K562 (cell line): ENCODE data around the gene TMEM120A. TPM values are rescaled to one million over a fixed set of nuclear protein-coding genes. Genes with fewer than 3 reads are reported as not detected.

Experiments used
- DDX20 ChIP-seq: fragments of 450-650 bp; IDR thresholded peaks from 2 replicates; pipeline ENCODE4 v1.6.1; 2016; ENCODE audit warnings: missing genetic modification characterization, low read depth, mild to moderate bottlenecking, missing compliant biosample characterization, moderate library complexity
- LARP7 ChIP-seq: fragments of 450-650 bp; IDR thresholded peaks from 2 replicates; pipeline ENCODE4 v1.6.1; 2016
- TAF15 ChIP-seq: fragments of 200-400 bp; formaldehyde crosslinking; IDR thresholded peaks from 2 replicates; pipeline ENCODE4 v1.6.1; 2017; ENCODE audit warnings: mild to moderate bottlenecking, low read depth, low read length, moderate library complexity
- polyA plus RNA-seq, 8 experiments: library from polyadenylated mRNA; depleted of rRNA in 4 of 8; stranded (reverse) in 5 of 8; unstranded in 3 of 8; fragments of >200 nt; fragmentation: Nextera tagmentation in 2 of 8; fragmentation: Illumina TruSeq in 1 of 8; extraction: Ambion mirVana in 2 of 8; extraction: Trizol in 1 of 8; gene quantifications; 2 replicates each; pipeline versions ENCODE4 v1.2.1 to v1.2.3, GENCODE V29; 2011 to 2014; ENCODE audit warnings: inconsistent platforms in 1 of 8, missing spikeins in 1 of 8
- total RNA-seq, 7 experiments: library from RNA; depleted of rRNA in 6 of 7; stranded (reverse); fragments of >200 nt in 6 of 7; fragmentation: Illumina TruSeq in 2 of 7; extraction: Trizol in 2 of 7; gene quantifications; 2 replicates each; pipeline versions ENCODE4 v1.2.1 to v1.2.3, GENCODE V29; 2011 to 2021; ENCODE audit warnings: low replicate concordance in 1 of 7
- TF ChIP-seq, protein P1 (sequence below): fragments of 450-650 bp; IDR thresholded peaks from 2 replicates; pipeline ENCODE4 v1.6.1; 2016; ENCODE audit warnings: low read depth, mild to moderate bottlenecking, moderate library complexity
- TF ChIP-seq, protein P2 (sequence below): sonication (generic); formaldehyde crosslinking; IDR thresholded peaks from 2 replicates; pipeline ENCODE4 v1.8.0; 2023; ENCODE audit warnings: mild to moderate bottlenecking, missing genetic modification reagents
- TF ChIP-seq, protein P3 (sequence below): fragments of 450-650 bp; IDR thresholded peaks from 2 replicates; pipeline ENCODE4 v1.6.1; 2017; ENCODE audit warnings: antibody characterized with exemption, mild to moderate bottlenecking
- TF ChIP-seq, protein P4 (sequence below), 2 experiments: fragments of 450-650 bp in 1 of 2; sonication (generic) in 1 of 2; formaldehyde crosslinking; conservative IDR thresholded peaks; 2 replicates each; pipeline versions ENCODE4 v1.4.0 to v1.8.1; 2020 to 2022; ENCODE audit warnings: mild to moderate bottlenecking in 1 of 2, missing genetic modification reagents in 1 of 2

Gene TMEM120A
- total and polyA plus RNA-seq, 9 of the 15 experiments (the other 6 are each of a cell fraction or from before 2014, with no cell fraction given), result 2.3 to 90.2 (median 22.9) TPM

DNA sequence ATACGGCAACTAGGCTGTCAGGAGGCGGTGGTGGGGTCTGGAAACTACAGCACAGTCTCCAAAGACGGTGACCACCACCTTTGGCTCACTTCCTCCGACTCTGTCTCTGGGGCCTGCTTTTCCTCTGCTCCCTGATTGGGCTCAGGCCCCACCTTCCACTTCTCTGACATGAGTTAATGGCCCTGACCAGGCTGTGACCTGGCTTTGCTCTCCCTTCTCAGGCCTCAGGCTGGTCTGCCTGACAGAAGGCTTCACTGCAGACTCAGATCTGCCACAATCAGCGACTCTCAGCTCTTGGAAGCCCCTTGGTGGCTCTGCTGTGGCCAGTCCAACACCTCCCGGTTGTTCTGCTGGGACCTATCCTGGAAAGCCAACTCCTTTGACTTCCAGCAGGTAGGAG is 45.7 kb upstream of the TMEM120A start (continued):
- TF ChIP-seq, protein P1, sequence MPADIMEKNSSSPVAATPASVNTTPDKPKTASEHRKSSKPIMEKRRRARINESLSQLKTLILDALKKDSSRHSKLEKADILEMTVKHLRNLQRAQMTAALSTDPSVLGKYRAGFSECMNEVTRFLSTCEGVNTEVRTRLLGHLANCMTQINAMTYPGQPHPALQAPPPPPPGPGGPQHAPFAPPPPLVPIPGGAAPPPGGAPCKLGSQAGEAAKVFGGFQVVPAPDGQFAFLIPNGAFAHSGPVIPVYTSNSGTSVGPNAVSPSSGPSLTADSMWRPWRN, result no peak
- TF ChIP-seq, protein P2, sequence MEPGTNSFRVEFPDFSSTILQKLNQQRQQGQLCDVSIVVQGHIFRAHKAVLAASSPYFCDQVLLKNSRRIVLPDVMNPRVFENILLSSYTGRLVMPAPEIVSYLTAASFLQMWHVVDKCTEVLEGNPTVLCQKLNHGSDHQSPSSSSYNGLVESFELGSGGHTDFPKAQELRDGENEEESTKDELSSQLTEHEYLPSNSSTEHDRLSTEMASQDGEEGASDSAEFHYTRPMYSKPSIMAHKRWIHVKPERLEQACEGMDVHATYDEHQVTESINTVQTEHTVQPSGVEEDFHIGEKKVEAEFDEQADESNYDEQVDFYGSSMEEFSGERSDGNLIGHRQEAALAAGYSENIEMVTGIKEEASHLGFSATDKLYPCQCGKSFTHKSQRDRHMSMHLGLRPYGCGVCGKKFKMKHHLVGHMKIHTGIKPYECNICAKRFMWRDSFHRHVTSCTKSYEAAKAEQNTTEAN, result no peak
- TF ChIP-seq, protein P3, sequence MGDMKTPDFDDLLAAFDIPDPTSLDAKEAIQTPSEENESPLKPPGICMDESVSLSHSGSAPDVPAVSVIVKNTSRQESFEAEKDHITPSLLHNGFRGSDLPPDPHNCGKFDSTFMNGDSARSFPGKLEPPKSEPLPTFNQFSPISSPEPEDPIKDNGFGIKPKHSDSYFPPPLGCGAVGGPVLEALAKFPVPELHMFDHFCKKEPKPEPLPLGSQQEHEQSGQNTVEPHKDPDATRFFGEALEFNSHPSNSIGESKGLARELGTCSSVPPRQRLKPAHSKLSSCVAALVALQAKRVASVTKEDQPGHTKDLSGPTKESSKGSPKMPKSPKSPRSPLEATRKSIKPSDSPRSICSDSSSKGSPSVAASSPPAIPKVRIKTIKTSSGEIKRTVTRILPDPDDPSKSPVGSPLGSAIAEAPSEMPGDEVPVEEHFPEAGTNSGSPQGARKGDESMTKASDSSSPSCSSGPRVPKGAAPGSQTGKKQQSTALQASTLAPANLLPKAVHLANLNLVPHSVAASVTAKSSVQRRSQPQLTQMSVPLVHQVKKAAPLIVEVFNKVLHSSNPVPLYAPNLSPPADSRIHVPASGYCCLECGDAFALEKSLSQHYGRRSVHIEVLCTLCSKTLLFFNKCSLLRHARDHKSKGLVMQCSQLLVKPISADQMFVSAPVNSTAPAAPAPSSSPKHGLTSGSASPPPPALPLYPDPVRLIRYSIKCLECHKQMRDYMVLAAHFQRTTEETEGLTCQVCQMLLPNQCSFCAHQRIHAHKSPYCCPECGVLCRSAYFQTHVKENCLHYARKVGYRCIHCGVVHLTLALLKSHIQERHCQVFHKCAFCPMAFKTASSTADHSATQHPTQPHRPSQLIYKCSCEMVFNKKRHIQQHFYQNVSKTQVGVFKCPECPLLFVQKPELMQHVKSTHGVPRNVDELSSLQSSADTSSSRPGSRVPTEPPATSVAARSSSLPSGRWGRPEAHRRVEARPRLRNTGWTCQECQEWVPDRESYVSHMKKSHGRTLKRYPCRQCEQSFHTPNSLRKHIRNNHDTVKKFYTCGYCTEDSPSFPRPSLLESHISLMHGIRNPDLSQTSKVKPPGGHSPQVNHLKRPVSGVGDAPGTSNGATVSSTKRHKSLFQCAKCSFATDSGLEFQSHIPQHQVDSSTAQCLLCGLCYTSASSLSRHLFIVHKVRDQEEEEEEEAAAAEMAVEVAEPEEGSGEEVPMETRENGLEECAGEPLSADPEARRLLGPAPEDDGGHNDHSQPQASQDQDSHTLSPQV, result no peak
- TF ChIP-seq TAF15 (no peak), DDX20 (tag) (no peak), LARP7 (no peak)
- TF ChIP-seq, protein P4, sequence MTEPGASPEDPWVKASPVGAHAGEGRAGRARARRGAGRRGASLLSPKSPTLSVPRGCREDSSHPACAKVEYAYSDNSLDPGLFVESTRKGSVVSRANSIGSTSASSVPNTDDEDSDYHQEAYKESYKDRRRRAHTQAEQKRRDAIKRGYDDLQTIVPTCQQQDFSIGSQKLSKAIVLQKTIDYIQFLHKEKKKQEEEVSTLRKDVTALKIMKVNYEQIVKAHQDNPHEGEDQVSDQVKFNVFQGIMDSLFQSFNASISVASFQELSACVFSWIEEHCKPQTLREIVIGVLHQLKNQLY (CRISPR knock-in tag; conservative IDR thresholded peaks at IDR 0.05), result no peak
